ENCODE measurements around the gene TEX44.
"Not testable (repeated sequence)": the region's sequence is repeated elsewhere in the genome, so short reads cannot be mapped to it uniquely, and the experiment has no call there.

The TEX44 gene

DNA sequence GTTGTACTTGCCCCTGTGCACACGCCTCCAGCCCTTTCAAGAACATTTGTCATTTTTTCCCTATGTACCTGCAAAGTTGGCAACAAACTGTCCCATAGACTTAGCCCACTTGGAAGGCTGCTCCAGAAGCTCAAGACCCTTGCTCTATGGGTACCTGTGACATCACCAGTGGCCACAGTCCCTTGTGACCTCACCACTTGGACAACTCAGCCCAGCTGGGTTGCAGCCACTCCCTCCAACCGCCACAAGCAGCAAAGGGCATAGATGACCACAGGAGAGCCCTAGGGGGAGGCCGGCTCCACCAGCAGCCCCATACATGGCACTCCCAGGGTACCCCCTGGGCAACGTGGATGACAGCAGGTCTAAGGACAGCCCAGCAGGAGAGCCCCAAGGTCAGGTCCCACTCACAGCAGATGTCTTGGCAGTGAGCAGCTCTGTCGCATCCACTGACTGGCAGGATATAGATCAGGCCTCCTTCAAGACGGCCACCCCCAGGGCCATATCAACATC, at the start of gene TEX44:
TEX44 (plus strand) TSS at position 229 of the 510 bp plus-strand sequence; CDS start at position 317, 88 bp downstream.
- DNase-seq: no peak

DNA sequence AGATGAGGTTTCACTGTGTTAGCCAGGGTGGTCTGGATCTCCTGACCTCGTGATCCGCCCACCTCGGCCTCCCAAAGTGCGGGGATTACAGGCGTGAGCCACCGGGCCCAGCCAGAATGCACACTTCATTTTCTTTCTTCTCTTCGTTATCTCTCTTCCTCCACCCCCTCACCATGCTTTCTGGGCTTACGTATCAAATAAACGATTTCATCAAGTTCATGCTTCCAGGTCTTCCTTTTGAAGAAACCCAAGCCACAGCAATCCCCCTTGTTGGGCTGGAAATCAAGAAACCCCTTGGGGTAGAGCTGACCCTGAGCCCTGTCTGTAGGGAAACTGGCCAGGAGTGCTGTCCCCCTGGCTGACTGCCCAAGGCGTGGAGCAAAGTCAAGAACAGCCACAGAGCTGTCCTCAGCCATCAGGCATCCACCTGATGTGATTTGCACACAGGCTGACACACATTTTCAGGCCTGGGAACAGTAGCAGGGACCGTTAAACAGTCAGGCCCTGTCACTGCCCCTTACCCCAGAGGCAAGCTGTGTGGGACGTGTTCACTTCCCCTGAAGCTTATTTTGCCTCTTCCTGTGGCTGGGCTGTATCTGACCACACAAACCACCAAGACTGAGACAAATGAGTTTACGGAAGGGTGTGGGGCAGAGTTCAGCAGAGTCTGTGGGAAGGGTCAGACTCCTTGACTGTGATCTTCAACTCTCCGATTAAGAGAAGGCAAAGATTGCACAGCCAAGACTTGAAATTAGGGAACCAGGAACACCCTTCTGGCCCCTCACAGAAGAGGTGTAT, 47.4 kb upstream of the TEX44 start:
- DNase-seq: no peak

DNA sequence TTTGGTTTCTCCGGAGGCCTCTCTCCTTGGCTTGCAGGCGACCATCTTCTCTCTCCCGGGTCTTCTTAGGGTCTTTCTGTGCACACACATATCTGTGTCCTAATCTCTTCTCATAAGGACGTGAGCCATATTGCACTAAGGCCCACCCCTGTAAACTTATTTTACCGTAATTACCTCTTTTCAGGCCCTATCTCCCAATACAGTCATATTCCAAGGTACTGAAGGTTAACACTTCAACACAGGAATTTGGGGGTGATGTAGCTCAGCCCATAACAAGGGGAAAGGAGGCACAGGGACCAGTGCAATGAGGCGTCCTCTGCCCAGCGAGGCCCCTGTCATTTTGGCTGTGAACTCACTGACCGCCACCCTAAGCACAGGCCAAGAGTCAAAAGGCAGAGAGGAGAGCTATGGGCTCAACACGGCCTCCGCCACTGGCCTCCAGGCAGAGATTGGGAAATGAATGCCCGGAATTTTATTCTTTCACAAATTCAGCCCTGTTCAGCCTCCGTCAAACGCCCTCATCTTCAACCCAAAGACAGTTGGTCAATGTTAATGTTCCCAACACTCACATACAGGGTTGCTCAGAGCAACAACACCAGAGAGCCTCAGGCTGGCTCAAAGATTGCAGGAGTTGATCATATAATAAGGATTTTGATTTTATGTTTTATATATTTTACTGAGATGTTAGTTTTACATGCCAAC, 46.5 kb upstream of the TEX44 start:
- DNase-seq: no peak

DNA sequence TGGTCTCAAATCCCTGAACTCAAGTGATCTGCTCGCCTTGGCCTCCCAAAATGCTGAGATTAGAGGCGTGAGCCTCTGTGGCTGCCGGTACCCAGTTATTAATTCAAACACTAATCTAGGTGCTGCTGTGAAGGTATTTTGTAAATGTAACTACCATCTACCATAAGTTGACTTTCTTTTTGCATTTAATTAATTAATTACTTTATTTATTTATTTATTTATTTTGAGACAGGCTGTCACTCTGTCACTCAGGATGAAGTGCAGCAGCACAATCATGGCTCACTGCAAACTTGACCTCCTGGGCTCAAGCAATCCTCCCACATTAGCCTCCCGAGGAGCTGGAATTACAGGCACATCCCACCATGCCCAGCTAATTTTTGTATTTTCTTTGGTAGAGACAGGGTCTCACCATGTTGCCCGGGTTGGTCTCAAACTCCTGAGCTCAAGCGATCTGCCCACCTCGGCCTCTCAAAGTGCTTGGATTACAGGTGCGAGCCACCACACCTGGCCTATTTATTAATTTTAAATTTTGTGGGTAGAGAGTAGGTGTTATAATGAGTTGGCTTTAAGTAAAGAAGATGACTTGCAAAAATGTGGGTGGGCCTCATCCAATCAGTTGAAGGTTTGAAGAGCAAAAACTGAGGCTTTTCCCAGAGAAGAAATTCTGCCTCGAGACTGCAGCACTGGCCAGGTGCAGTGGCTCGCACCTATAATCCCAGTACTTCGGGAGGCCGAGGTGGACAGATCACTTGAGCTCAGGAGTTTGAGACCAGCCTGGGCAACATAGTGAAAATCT, 45.2 kb upstream of the TEX44 start:
- DNase-seq: no peak

DNA sequence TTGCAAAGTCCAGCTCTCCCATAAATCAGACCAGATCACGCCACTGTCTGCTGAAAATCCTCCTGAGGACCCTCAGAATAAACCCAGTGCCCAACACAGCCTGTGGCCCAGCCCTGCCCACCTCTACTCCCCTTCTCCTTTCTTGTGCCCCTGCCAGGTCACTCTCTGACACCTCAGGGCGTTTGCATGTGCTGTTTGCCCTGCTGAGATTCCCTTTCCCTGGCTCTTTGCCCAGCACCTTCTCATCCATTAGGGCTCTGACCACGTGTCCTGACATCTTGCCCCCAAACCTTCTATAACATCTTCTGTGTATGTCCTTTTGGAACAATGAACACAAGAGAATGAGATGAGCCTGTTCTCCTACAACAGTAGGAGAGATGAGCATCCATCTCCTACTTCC, 43.9 kb upstream of the TEX44 start:
- DNase-seq: no peak

DNA sequence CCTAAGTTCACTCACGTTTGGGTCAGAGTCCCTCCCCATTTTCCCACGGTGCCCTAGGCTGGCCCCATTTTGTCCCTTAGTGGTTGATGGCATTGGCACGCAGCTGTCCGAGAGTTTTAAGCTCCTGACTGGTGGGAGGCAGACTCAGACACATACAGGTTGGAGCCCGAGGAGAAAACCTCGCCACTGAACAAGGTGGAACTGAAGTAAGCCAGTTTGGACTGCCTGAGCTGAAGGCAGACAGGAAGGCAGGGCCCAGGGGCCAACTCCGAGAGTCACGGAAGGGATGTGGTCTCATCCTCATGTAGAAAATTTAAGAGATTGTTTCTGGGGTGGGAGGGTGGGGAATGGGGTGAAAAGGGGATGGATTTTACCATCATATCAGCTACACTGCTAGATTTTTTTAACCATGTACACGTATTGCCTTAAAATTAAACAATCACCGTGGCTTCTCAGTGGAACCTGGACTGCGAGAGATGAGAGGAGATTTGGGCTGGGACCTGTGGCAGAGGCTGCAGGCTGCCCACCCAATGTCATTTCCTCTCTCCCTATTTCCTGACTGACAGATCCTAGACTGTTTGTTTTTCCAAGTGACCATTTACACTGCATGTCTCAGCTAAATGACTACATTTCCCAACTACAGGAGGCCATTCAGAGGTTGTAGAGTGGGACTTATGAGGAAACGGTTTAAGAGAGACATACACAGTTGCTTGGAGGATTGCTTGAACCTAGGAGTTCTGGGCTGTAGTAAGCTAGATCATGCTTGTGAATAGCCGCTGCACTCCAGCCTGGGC, 43.0 kb upstream of the TEX44 start:
- no peak for DNase-seq

DNA sequence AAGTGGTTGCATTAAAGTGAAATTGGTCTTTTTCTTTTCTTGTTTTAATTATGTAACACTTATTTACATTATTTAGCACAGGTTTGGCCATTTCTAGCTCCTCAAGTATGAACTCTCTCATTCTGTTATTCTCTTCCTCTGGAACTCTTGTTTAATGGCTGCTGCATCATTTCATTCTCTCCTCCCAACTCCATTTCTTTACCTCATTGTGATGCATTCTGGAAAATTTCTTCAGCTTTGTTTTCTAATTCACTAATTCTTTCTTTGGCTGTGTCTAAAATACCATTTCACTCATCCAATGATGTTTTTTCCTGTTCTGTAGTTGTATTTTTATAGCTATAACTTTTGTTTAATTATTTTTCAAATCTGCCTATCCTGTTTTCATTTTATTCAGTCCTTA, 39.9 kb upstream of the TEX44 start:
- no peak for DNase-seq

DNA sequence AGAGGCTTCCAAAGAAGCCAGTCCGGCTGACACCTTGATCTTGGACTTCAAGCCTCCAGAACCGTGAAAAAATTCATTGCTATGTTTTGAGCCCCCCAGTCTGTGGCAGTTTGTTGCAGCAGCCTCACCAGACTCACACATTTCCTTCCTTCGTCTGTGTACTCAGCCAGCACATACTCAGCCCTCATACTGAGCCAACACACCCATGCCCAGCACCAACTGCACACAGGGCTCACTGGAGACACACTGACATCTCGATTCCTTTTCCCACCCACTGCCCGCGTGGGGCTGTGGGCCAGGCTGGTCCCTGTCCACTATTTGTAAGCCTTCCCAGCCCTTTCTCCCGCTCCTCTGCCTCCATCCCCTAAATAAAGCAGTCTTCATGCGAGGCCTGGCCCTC, 38.3 kb upstream of the TEX44 start:
- DNase-seq: no peak

DNA sequence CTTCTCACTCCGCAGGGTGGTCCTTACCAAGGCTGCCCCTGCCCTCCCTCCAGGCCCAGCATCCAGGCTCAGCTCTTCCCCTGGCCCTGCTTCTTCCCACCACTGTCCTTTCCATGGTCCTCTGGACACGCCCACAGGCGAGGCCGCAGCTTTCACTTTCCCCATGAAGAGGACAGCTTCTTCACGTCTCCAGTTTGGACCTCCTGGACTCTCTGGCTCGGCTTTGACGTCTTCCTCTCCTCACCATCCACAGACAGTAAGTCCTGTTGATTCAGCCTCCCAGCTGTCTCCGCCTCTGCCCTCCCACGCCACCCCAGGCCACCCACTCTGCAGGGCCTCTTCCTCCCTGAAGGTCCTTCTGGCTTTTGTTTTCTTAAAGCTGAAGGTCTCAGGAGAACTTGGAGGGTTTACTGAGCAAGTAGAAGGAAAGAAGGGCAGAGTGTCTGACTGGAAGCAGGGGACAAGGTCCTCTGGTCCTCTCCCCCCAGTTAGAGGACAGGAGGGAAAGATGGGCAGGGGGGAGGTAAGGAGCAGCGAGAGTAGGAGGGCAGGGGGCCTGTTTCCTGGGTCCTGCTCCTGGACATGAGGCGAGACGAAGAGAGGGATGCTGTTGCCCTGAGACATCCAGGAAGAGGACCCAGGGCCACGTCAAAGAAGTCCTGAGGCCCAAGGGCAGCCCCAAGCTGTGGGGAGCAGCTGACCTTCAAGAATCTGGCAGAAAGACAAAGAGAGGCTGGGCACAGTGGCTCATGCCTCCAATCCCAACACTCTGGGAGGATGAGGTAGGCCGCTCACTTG, 37.7 kb upstream of the TEX44 start:
- no peak for DNase-seq

DNA sequence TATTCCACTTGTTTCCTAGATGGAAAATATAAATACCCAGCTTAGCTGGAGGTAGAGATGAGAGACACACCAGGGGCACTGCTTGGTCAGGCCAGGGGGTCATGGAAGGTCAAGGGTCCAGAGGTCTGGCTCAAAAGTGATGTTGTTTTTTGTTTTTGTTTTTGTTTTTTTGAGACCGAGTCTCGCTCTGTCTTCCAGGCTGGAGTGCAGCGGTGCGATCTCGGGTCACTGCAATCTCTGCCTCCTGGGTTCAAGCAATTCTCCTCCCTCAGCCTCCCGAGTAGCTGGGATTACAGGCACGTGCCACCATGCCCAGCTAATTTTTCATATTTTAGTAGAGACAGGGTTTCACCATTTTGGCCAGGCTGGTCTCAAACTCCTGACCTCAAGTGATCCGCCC, 36.2 kb upstream of the TEX44 start:
- DNase-seq: not testable (repeated sequence)

DNA sequence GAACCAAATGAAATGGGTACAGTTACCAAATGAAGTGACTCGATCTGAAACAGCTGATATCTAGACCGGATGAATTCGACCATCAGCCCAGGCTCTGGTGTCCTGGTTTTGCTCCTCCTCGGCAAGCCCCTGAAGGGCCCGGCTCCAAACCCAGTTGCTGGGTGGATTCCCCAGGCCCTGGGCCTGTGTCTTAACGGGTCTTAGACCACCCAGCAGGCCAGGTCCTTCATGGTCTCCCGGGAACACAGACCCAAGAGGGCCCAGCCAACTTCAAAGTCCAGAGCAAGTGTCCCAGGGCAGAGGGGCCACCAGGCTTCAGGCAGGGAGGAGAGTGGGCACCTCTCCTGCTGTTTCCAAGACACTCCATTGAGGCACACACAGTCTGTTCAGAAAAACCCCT, 35.7 kb upstream of the TEX44 start:
- no peak for DNase-seq

DNA sequence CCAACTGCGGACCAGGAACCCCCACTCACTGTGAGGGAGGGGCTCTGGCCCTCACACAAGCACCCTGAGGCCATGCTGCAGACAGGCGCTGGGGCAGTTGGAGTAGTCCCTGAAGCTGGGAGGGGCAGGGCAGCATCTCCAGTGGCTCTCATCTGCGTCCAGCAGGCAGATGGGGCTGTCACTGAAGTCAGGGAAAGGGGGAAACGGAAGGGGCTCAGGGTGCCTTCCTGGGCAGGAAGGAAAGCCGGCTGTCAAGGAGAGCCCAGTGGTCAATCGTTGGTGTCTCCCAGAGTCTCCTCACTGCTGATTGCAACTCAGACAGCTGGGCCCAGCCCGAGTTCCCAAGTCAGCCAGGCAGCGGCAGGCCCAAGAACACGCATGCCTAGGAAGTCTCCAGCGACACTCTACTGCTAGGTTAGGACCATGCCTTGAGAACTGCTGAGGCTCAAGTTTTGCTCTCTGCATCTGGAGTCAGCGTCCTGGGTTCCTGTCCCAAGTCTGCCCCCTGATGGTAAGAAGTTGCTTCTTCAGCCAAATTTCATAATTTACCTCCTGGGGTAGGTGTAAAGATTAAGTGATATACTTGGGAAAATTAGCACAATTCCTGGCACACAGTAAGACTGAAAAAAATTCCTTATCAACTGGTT, 35.0 kb upstream of the TEX44 start:
- DNase-seq: peak; percentile 25

DNA sequence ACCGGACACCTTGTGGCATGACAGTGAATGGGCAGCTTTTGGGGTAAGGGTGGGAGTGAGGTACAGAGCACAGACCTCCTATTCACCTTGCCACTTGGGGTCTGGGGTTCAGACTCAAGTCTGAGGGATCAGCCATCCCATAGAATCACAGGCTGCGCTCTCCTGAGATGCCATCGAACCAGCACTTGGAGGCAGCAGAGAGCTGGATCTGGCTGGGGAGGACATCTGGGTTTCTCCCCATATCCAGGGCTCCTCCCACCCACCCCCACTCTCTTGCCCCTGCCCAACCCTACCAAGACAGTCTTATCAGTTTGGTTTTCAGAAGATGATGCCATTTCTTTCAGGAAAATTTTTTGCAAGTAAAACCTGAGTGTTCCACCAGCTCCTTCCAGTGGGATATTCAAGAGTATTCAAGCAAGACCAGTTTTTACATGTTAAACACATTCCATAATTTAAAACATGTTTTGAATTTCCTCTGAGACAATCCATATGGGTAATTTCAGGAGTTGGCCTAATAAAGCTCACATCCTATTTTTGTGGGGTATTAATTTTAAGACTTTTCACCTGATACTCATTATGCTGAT, 29.2 kb upstream of the TEX44 start:
- no peak for DNase-seq

DNA sequence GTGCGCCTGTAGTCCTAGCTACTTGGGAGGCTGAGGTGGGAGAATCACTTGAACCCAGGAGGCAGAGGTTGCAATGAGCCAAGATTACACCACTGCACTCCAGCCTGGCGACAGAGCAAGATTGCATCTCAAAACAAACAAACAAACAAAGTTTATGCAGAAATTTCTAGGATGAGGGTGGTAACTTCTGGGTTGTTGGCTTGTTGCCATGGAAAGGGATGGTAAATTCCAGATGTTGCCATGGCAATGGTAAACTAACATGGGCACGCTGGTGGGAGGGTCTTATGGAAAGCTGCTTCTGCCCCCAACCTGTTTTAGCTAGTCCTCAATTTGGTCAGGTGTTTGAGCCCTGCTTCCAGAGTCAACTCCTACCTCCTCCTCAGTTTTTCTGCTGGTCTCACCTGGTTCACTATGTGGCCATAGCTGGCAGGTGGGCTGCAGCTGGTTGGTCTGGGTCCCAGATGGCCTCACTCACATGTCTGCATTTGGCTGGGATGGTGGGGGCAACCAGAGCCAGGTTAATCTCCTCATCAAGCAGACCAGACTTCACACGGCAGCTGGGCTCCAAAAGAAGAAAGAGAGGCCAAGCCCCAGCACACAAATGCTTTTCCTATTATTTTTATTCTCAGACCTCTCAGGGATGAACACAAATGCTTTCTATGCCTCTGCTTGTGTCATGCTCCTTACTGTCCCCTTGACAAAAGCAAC, 26.6 kb upstream of the TEX44 start:
- DNase-seq: no peak

DNA sequence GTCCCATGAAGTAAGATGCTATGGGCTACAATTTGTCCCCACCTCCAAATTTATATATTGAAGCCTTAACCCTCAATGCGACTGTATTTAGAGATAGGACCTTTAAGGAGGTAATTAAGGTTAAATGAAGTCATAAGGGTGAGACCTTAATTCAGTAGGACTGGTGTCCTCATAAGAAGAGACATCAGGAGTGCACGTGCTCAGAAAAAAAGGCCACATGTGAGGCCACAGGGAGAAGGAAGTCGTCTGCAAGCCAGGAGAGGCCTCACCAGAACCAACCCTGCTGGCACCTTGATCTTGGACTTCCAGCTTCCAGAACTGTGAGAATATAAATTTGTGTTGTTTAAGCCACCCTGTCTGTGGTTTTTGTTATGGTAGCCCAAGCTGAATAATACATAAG, 25.5 kb upstream of the TEX44 start:
- DNase-seq: no peak

DNA sequence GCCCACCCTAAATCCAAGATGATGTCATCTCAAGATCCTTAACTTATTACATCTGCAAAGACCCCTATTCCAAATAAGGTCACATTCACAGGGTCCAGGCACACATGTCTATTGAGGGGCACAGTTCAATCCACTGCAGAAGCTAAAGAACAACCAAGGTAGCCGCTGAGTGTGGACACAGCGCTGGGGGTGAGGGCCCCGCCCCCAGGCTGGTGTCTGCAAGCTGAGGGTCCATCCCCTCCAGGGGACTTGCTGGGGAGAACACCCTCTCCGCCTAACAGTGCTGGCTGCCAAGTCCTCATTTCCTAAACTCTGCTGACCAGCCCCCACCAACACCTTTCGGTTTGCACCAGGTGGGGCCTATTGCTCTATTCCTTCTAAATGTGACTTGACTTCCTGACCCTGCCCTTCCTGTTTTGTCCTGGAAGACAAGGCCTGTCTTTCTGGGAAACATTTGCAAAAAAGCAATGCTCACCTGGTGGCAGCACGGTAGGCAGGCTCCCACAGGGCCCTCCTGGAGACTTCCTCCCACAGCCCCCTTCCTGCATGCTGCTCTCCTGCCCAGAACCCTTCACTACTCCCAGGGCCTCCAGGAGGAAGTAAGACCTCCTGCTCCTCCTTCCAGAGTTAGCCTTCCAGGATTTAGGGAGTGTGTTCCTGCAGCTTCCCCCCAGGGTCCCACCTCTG, 24.4 kb upstream of the TEX44 start:
- DNase-seq: no peak

DNA sequence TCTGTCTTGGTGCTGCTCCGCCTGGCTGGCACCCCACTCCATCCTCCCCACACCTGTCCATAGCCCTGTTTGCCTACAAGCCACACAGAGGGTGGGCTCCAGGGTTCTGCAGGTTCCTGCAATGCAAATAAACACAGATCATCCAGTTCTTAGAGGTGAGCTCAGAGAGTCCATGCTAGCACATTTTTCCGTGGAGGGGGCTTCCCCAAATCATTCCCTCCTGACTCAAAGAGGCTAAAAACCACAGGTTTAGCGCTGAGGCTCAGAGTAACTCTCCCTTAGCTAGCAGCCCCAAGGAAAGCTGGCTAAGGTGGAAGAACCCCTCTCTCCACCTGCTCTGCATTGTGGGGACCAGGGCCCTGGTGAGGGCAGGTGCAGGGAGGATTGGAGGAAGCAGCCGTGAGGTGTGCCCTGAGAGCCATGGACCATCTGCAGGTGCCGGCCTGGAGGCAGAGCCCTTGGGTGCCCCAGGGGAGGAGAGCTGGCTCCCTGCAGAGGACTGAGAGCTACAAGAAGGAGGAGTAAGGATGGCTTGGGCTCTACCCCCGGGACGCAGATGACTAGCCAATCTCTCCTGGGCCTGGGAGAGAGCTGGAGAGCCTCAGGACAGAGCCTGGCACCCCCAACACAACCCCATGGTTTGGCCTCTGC, 23.8 kb upstream of the TEX44 start:
- no peak for DNase-seq

DNA sequence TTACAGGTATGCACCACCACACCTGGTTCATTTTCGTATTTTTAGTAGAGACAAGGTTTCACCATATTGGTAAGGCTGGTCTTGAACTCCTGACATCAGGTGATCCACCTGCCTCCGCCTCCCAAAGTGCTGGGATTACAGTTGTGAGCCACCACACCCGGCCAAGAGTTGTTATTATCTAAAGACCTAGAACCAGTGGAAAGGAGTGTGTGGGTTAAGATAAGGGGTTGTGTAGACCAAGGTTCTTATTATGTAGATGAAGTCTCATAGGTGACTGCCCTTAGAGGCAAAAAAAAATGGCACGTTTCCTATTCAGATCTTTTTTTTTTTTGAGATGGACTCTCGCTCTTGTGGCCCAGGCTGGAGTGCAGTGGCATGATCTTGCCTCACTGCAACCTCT, 21.7 kb upstream of the TEX44 start:
- DNase-seq: not testable (repeated sequence)

DNA sequence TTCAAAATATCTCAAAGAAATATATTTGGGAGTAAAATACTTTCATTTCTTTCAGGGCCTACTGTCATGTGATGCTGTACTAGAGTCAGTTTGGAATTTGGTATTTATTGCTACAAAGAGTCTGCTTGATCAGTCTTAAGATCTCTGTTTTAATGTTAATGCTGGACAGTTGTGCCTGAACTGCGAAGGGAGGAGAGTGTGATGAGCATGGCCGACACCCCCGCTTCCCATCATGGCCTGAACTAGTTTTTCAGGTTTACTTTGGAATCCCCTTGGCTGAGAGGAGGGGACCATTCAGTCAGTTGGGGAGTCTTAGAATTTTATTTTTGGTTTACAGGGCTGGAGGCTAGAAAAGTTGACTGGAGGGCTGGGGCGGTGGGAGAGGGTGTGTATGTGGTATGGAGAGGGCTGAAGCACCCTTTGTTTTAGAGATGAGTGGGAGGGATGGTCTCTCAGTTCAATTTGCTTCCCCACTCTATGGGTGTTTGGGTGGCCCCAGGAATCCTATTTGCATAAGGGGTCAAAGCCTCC, 20.9 kb upstream of the TEX44 start:
- no peak for DNase-seq
